GM23248 (cell line): ENCODE results near the gene AGO3. TPM values are rescaled to one million over a fixed set of nuclear protein-coding genes. Genes with fewer than 3 reads are reported as not detected.

ENCODE experiments used
- DNase-seq: peaks from one replicate; pipeline ENCODE4 v3.0.0-alpha.2; 2015
- H2AFZ ChIP-seq: fragments of 200-600 bp; sonication (generic); 2 replicates; pipeline ENCODE4 v1.6.1; 2016; ENCODE audit warnings: antibody characterized with exemption
- H3F3A ChIP-seq: fragments of 200-600 bp; sonication (generic); 2 replicates; pipeline ENCODE4 v1.6.1; 2016; ENCODE audit warnings: mild to moderate bottlenecking, antibody characterized with exemption, mixed run types; ENCODE audit not compliant: insufficient read depth
- H3K27ac ChIP-seq: fragments of 200-600 bp; sonication (generic); 2 replicates; pipeline ENCODE4 v1.5.1; 2016; ENCODE audit warnings: mild to moderate bottlenecking
- H3K27me3 ChIP-seq: fragments of 200-600 bp; sonication (generic); replicated peaks from 2 replicates; pipeline ENCODE4 v1.6.1; 2016; ENCODE audit warnings: mild to moderate bottlenecking; ENCODE audit not compliant: insufficient read depth
- H3K36me3 ChIP-seq: fragments of 200-600 bp; sonication (generic); 2 replicates; pipeline ENCODE4 v1.6.1; 2016; ENCODE audit warnings: low read depth, mild to moderate bottlenecking
- H3K4me1 ChIP-seq: fragments of 200-600 bp; sonication (generic); 2 replicates; pipeline ENCODE4 v1.6.1; 2016; ENCODE audit warnings: mild to moderate bottlenecking; ENCODE audit not compliant: insufficient read depth
- H3K4me2 ChIP-seq: fragments of 200-600 bp; sonication (generic); one replicate; pipeline ENCODE4 v1.6.1; 2016; ENCODE audit warnings: mild to moderate bottlenecking; ENCODE audit not compliant: unreplicated experiment
- H3K4me3 ChIP-seq: fragments of 200-600 bp; sonication (generic); 2 replicates; pipeline ENCODE4 v1.5.1; 2016; ENCODE audit warnings: mild to moderate bottlenecking
- H3K79me2 ChIP-seq: fragments of 200-600 bp; sonication (generic); 2 replicates; pipeline ENCODE4 v1.6.1; 2016; ENCODE audit warnings: mild to moderate bottlenecking; ENCODE audit not compliant: insufficient read depth
- H3K9ac ChIP-seq: fragments of 200-600 bp; sonication (generic); 2 replicates; pipeline ENCODE4 v1.6.1; 2016; ENCODE audit warnings: mild to moderate bottlenecking
- H3K9me2 ChIP-seq: fragments of 200-600 bp; sonication (generic); 2 replicates; pipeline ENCODE4 v1.6.1; 2016; ENCODE audit warnings: mixed run types, mild to moderate bottlenecking, moderate library complexity; ENCODE audit not compliant: insufficient read depth
- H3K9me3 ChIP-seq: fragments of 200-600 bp; sonication (generic); one replicate; pipeline ENCODE4 v1.6.1; 2017; ENCODE audit warnings: low read depth
- H4K20me1 ChIP-seq: fragments of 200-600 bp; sonication (generic); 2 replicates; pipeline ENCODE4 v1.6.0; 2016; ENCODE audit not compliant: insufficient read depth
- EZH2 ChIP-seq: fragments of 200-600 bp; sonication (generic); IDR thresholded peaks from 2 replicates; pipeline ENCODE4 v1.6.1; 2018; ENCODE audit warnings: antibody characterized with exemption, mild to moderate bottlenecking; ENCODE audit not compliant: insufficient read depth, poor library complexity, severe bottlenecking
- EZH2phosphoT487 ChIP-seq: fragments of 200-600 bp; sonication (generic); IDR thresholded peaks from 2 replicates; pipeline ENCODE4 v1.6.1; 2018; ENCODE audit warnings: antibody characterized with exemption, moderate library complexity, mild to moderate bottlenecking, low read depth; ENCODE audit not compliant: insufficient read depth
- WGBS, 2 experiments: methylation state at CpG; one replicate each; pipeline ENCODE4 v1.1.6; 2015 to 2017; ENCODE audit warnings: low lambda C conversion rate in 2 of 2, low coverage in 1 of 2; ENCODE audit errors: missing lambda C conversion rate in 2 of 2; 5-methylcytosine and 5-hydroxymethylcytosine counted together
- in situ Hi-C: fragments of 300-500 bp; cut with MboI; formaldehyde crosslinking; loops from 2 replicates; pipeline ENCODE4 v1.15.0; 2020
- polyA plus RNA-seq: library from polyadenylated mRNA; unstranded; fragments of >200 nt; fragmentation: Nextera tagmentation; extraction: Ambion mirVana; gene quantifications from 2 replicates; pipeline ENCODE4 v1.2.1, GENCODE V29; 2016
- total RNA-seq: library from RNA; depleted of rRNA; stranded (reverse); fragments of >200 nt; shearing (Covaris generic); gene quantifications from 2 replicates; pipeline ENCODE4 v1.2.3, GENCODE V29; 2014

Gene AGO3
- total and polyA plus RNA-seq, 2 experiments from 2014 or later: 7.9 to 14.2 TPM

DNA sequence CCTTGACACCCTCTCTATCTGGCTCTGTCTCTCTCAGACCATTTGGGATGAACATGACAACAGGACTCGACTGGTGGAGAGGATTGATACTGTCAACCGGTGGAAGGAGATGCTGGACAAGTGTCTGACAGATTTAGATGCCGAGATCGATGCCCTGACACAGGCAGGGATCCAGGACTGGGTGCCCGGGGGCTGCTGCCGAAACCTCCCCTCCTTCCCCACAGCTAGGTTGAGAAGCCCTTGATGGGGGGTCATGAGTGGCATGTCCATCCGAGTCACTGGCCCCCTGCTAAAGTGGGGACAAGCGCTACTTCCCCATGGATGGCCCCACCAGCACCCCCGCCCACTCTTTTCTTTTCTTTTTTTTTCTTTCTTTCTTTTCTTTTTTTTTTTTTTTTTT is 154.2 kb downstream of the AGO3 start:
- Histone ChIP-seq H3K9me3 (no peaks in the 10 kb centered on the region), H3K27me3 (no peaks in the 10 kb centered on the region), H3K9ac (no peak overlapping the region), H3F3A (peaks cover 12% of the 10 kb centered on the region; the same call in 1 of the 2 replicates), H3K9me2 (no peaks in the 10 kb centered on the region), H3K4me1 (peaks cover 10% of the 10 kb centered on the region), H3K36me3 (no peaks in the 10 kb centered on the region), H3K4me2 (no peak overlapping the region), H2AFZ (no peak overlapping the region), H3K79me2 (peaks cover 13% of the 10 kb centered on the region), H4K20me1 (no peaks in the 10 kb centered on the region), H3K4me3 (no peak overlapping the region), H3K27ac (no peak overlapping the region)
- no peak for DNase-seq
- in situ Hi-C loops: no loop called here
- TF ChIP-seq EZH2: no peak
- no peak for TF ChIP-seq EZH2phosphoT487
- WGBS, 2 experiments: 81 to 82% methylated on average over 8 to 9 of the region's 9 CpGs

- Histone ChIP-seq H3K9me3 (no peaks in the 10 kb centered on the region), H3K9me2 (no peaks in the 10 kb centered on the region), H3K9ac (no peak overlapping the region), H3K4me3 (no peak overlapping the region), H3K27me3 (no peaks in the 10 kb centered on the region), H3K27ac (no peak overlapping the region), H3K79me2 (peaks cover 21% of the 10 kb centered on the region), H3K4me1 (peaks cover 7% of the 10 kb centered on the region; the same call in 1 of the 2 replicates), H3F3A (peaks cover 4% of the 10 kb centered on the region; the same call in 1 of the 2 replicates), H2AFZ (no peak overlapping the region), H4K20me1 (no peaks in the 10 kb centered on the region), H3K4me2 (no peak overlapping the region), H3K36me3 (no peaks in the 10 kb centered on the region)
- no peak for TF ChIP-seq EZH2
- no peak for TF ChIP-seq EZH2phosphoT487
- WGBS, 2 experiments: 86 to 90% methylated on average over 29 of the region's 29 CpGs
- in situ Hi-C loops: no loop called here
- no peak for DNase-seq
These were observed 155.0 kb downstream of the AGO3 start for GRCh38 chr1:36085686-36086526.

DNA sequence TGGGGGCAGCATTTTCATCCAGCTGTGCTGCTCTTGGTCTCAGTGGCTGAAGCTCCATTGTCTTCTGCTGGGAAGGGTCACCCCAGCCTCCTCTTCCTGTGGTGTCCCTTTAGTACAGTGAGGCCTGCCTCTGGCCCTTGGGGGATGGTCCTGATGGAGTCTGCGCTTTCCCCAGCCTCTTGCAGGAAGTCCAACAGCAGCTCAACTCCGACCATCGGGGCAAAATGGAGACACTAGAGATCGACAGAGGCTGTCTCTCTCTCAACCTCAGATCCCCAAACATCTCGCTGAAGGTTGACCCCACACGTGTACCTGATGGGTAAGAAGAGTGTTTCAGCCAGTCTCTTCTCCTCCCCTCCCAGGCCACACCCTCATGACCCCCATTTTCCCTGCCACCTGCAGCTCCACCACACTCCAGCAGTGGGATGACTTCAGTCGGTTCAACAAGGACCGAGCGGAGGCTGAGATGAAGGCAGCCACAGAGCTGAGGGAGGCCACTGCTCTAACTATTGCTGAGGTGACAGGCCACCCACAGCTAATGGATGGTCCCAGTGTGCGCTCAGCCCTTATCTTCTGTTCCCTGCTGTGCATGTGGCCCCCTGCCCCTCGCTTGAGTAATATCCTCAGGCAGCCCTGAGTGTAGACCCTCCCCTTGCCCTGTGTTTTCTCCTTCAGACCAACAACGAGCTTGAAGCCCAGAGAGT is 155.8 kb downstream of the AGO3 start:
- 72 to 77% methylated on average over 12 of the region's 12 CpGs for WGBS, 2 experiments
- H2AFZ ChIP-seq: no peak overlapping the region
- H3F3A ChIP-seq: no peaks in the 10 kb centered on the region
- DNase-seq: no peak
- no peaks in the 10 kb centered on the region for H3K9me2 ChIP-seq
- in situ Hi-C loops: no loop called here
- no peak overlapping the region for H3K9ac ChIP-seq
- H3K4me3 ChIP-seq: no peak overlapping the region
- H4K20me1 ChIP-seq: no peaks in the 10 kb centered on the region
- no peak for TF ChIP-seq EZH2
- no peak for TF ChIP-seq EZH2phosphoT487
- H3K36me3 ChIP-seq: no peaks in the 10 kb centered on the region
- H3K79me2 ChIP-seq: peaks cover 29% of the 10 kb centered on the region
- H3K27me3 ChIP-seq: no peaks in the 10 kb centered on the region
- H3K4me1 ChIP-seq: peaks cover 5% of the 10 kb centered on the region; the same call in 1 of the 2 replicates
- H3K4me2 ChIP-seq: no peak overlapping the region
- H3K9me3 ChIP-seq: no peaks in the 10 kb centered on the region
- no peak overlapping the region for H3K27ac ChIP-seq

- H3K36me3 ChIP-seq: no peaks in the 10 kb centered on the region
- peak; percentile 22 for DNase-seq
- no peak overlapping the region for H3K4me2 ChIP-seq
- in situ Hi-C loops: no loop called here
- H3K9ac ChIP-seq: no peak overlapping the region
- H3K9me3 ChIP-seq: no peaks in the 10 kb centered on the region
- H3K9me2 ChIP-seq: no peaks in the 10 kb centered on the region
- H3K27me3 ChIP-seq: no peaks in the 10 kb centered on the region
- 78 to 79% methylated on average over 31 of the region's 31 CpGs for WGBS, 2 experiments
- H4K20me1 ChIP-seq: no peaks in the 10 kb centered on the region
- H3K4me1 ChIP-seq: peaks cover 5% of the 10 kb centered on the region; the same call in 1 of the 2 replicates
- H2AFZ ChIP-seq: peak overlapping the region; percentile 99
- TF ChIP-seq EZH2 (no peak), EZH2phosphoT487 (no peak)
- no peak overlapping the region for H3K4me3 ChIP-seq
- H3K79me2 ChIP-seq: peaks cover 35% of the 10 kb centered on the region
- no peak overlapping the region for H3K27ac ChIP-seq
- H3F3A ChIP-seq: no peaks in the 10 kb centered on the region
These were observed 156.6 kb downstream of the AGO3 start for GRCh38 chr1:36087233-36088123.
